Tibial nerve (tissue), 4 donors: ENCODE measurements around the gene BARD1. TPM values are rescaled to one million over a fixed set of nuclear protein-coding genes. Genes with fewer than 3 reads are reported as not detected.
"Not testable (repeated sequence)": the region's sequence is repeated elsewhere in the genome, so short reads cannot be mapped to it uniquely, and the experiment has no call there.

Experiments used
- DNase-seq, 2 donors: peaks; one replicate each; pipeline ENCODE4 v3.0.0-alpha.2; 2019; ENCODE audit warnings: low spot score in 2 of 2
- H3K27ac ChIP-seq, 4 donors: fragments of 200-600 bp; sonication (generic) in 3 of 4; one replicate each; pipeline ENCODE4 v1.5.1; 2017 to 2019; ENCODE audit warnings: mild to moderate bottlenecking in 1 of 4
- H3K27me3 ChIP-seq, 2 donors: fragments of 200-600 bp; sonication (generic) in 1 of 2; one replicate each; pipeline versions ENCODE4 v1.5.1 to v1.6.0; 2017 to 2019
- H3K36me3 ChIP-seq, 3 donors: fragments of 200-600 bp; sonication (generic); one replicate each; pipeline ENCODE4 v1.5.1; 2018 to 2019
- H3K4me1 ChIP-seq, 4 donors: fragments of 200-600 bp; sonication (generic) in 3 of 4; one replicate each; pipeline ENCODE4 v1.5.1; 2017 to 2019
- H3K4me3 ChIP-seq, 4 donors: fragments of 200-600 bp; sonication (generic) in 3 of 4; one replicate each; pipeline ENCODE4 v1.5.1; 2017 to 2019; ENCODE audit warnings: mild to moderate bottlenecking in 1 of 4, moderate library complexity in 1 of 4
- H3K9me3 ChIP-seq, 4 donors: fragments of 200-600 bp; sonication (generic) in 3 of 4; one replicate each; pipeline ENCODE4 v1.5.1; 2017 to 2019
- EP300 ChIP-seq, 2 donors: sonication (generic); formaldehyde crosslinking; IDR thresholded peaks; one replicate each; pipeline ENCODE4 v1.6.1; 2017; ENCODE audit warnings: antibody characterized with exemption in 2 of 2, mild to moderate bottlenecking in 1 of 2
- POLR2A ChIP-seq, 2 donors: fragments of 450-650 bp; IDR thresholded peaks; one replicate each; pipeline ENCODE4 v1.6.1; 2017; ENCODE audit warnings: antibody characterized with exemption in 2 of 2, mild to moderate bottlenecking in 2 of 2, moderate library complexity in 2 of 2
- WGBS, 2 donors: methylation state at CpG; one replicate each; pipeline ENCODE4 v1.1.5; 2018; 5-methylcytosine and 5-hydroxymethylcytosine counted together
- total RNA-seq, 4 donors: library from RNA; depleted of rRNA; stranded (reverse); fragments of >200 nt; gene quantifications; one replicate each; pipeline ENCODE4 v1.1.0, GENCODE V29; 2016
- TF ChIP-seq, protein P1 (sequence below), 5 experiments: fragments of 200-600 bp in 3 of 5; fragments of 450-650 bp in 2 of 5; sonication (generic) in 3 of 5; IDR thresholded peaks; one replicate each; pipeline ENCODE4 v1.5.1; 2016 to 2019; ENCODE audit warnings: antibody characterized with exemption in 5 of 5, mild to moderate bottlenecking in 3 of 5, moderate library complexity in 2 of 5

BARD1 gene
- total RNA-seq, 4 donors from 2014 or later, result 11.1 to 16.0 (median 11.1) TPM

DNA sequence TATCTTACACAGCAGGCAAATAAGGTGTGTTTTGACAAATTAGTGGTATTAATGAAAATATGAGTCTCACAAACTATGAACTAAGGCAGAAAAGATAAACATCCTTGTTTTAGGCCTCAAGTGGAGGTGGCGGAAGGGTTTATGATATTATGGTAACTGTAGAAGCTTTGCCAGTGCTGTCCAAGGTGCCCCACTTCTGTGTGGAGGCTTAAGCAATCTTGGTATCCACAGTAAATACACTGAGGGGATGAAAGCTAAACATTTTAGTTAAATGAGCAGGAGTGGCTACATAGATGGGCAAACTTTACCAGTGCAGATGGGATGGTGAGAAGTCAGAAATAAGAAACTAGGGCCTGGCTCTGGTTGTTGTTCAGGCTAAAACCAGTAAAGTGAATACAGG, 84.7 kb downstream of the BARD1 start:
- Histone ChIP-seq H3K27ac (no peak overlapping the region), H3K36me3 (peaks cover 0 to 36% (median 0%) of the 10 kb centered on the region in 3 donors), H3K27me3 (no peaks in the 10 kb centered on the region), H3K4me3 (no peak overlapping the region), H3K9me3 (peaks cover 0 to 5% (median 0%) of the 10 kb centered on the region in 4 donors), H3K4me1 (no peaks in the 10 kb centered on the region)
- no peak for DNase-seq
- 94 to 97% methylated on average over 1 of the region's 1 CpG for WGBS, 2 donors
- TF ChIP-seq EP300 (IDR thresholded peaks at IDR 0.05), result no peak
- TF ChIP-seq POLR2A (IDR thresholded peaks at IDR 0.05), result no peak
- TF ChIP-seq, protein P1, sequence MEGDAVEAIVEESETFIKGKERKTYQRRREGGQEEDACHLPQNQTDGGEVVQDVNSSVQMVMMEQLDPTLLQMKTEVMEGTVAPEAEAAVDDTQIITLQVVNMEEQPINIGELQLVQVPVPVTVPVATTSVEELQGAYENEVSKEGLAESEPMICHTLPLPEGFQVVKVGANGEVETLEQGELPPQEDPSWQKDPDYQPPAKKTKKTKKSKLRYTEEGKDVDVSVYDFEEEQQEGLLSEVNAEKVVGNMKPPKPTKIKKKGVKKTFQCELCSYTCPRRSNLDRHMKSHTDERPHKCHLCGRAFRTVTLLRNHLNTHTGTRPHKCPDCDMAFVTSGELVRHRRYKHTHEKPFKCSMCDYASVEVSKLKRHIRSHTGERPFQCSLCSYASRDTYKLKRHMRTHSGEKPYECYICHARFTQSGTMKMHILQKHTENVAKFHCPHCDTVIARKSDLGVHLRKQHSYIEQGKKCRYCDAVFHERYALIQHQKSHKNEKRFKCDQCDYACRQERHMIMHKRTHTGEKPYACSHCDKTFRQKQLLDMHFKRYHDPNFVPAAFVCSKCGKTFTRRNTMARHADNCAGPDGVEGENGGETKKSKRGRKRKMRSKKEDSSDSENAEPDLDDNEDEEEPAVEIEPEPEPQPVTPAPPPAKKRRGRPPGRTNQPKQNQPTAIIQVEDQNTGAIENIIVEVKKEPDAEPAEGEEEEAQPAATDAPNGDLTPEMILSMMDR (IDR thresholded peaks at IDR 0.05), result no peak

DNA sequence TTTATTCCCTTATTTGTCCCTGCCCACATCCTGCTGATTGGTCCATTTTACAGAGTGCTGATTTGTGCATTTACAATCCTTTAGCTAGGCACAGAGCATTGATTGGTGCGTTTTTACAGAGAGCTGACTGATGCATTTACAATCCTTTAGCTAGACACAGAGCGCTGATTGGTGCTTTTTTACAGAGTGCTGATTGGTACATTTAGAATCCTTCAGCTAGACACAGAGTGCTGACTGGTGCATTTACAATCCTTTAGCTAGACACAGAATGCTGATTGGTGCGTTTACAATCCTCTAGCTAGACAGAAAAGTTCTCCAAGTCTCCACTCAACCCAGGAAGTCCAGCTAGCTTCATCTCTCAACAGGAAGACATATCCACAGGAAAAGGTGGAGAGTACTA, 91.6 kb downstream of the BARD1 start:
- not testable (repeated sequence) for H3K9me3 ChIP-seq, H3K27me3 ChIP-seq, H3K4me1 ChIP-seq, H3K27ac ChIP-seq, DNase-seq, H3K4me3 ChIP-seq
- 98 to 100% methylated on average over 3 of the region's 3 CpGs for WGBS, 2 donors
- H3K36me3 ChIP-seq, result peaks cover 0 to 21% (median 0%) of the 10 kb centered on the region in 3 donors

DNA sequence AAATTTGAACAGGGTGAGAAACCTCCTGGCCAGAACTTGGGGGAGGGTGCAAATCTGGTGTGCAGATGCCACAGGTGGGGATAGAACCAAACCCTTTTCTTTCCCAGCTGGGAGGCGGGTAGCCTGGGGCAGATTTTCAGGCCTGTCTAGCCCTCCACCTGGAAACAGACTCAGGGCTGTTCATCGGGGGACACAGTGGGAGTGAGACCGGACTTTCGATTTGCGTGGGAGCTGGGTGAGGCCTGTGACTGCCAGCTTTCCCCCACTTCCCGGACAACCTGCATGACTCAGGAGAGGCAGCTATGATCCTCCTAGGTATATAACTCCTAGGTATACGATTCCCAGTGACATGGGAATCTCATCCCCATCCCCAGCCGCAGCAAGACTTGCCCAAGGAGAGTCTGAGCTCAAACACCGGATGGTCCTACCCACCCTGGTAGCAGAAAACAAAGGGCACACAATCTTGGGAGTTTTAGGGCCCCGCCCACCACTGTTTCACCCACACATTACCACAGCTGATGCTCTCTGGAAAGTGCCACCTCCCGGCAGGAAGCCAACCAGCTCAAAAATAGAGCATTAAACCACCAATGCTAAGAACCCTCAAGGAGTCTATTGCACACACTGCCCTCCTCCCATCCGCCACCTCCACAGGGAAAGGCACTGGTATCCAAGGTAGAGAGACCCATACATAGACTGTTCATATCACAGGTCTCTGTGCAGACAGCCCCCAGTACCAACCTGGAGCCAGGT, 92.5 kb downstream of the BARD1 start:
- H3K36me3 ChIP-seq, result peaks cover 0 to 21% (median 0%) of the 10 kb centered on the region in 3 donors
- DNase-seq, result no peak
- no peak overlapping the region for H3K4me3 ChIP-seq
- TF ChIP-seq POLR2A (IDR thresholded peaks at IDR 0.05), result no peak
- TF ChIP-seq EP300 (IDR thresholded peaks at IDR 0.05), result no peak
- TF ChIP-seq, protein P1 (IDR thresholded peaks at IDR 0.05), result no peak
- WGBS, 2 donors, result 92 to 94% methylated on average over 12 of the region's 12 CpGs
- no peaks in the 10 kb centered on the region for H3K4me1 ChIP-seq
- peaks cover 0 to 4% (median 0%) of the 10 kb centered on the region in 4 donors for H3K9me3 ChIP-seq
- no peaks in the 10 kb centered on the region for H3K27me3 ChIP-seq
- no peak overlapping the region for H3K27ac ChIP-seq

DNA sequence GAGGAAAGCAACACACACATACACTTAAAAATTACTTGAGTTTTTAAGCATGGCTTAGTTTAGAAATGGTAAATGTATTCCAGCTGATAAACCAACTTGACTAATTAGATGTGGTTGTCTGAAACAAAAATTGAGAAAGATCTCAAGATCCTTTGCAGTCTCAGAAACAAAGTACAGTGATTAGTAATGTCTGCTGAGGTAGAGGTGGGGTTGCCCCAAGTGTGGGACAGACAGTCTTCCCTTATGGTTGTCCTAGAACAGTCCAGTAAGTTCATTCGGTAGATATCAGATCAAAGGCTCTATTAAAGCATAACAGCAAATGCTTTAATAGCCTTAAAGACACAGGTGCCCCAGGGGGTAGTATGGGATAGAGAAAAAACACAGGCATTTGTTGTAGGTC, 94.5 kb downstream of the BARD1 start:
- H3K4me1 ChIP-seq, result no peaks in the 10 kb centered on the region
- H3K9me3 ChIP-seq, result no peaks in the 10 kb centered on the region
- no peak for DNase-seq
- H3K27ac ChIP-seq, result no peak overlapping the region
- TF ChIP-seq POLR2A (IDR thresholded peaks at IDR 0.05), result no peak
- TF ChIP-seq, protein P1 (IDR thresholded peaks at IDR 0.05), result no peak
- no peak for TF ChIP-seq EP300 (IDR thresholded peaks at IDR 0.05)
- WGBS, 2 donors, result 0% methylated on average over 1 of the region's 1 CpG
- H3K36me3 ChIP-seq, result peaks cover 0 to 15% (median 0%) of the 10 kb centered on the region in 3 donors
- H3K4me3 ChIP-seq, result no peak overlapping the region
- H3K27me3 ChIP-seq, result no peaks in the 10 kb centered on the region

DNA sequence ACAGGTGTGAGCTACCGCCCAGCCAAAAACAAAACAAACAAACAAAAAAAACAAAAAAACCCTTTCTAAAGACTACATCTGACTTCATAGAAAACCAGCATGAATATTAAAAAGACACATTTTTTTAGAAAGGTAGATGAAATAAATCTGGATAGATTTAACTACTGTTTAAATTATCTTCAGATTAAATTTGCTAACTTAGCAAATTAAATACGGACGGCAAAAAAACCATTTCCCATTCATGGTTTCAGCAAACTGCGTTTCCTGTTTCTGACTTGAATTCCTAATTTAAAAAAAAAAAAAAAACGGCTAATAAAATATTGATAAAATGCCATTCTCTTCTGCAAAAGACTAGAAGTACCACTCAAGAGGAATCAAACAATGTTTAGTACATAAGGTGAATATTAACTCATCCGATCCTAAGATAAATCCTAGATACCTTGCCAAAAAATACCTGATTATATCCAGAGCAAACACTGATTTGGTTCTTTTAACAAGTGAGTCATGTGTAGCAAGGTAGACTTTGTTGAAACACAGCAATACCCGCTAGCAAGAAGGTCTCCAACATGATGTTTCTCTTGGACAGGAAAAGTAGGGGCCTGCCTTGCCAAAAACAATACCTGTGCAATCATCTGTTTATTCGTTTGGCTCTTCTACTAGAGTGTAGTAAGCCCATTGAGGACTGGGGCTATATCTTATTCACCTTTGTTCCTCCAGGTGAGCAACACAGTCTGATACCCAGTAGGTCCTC, 96.2 kb downstream of the BARD1 start:
- H3K27ac ChIP-seq, result no peak overlapping the region
- H3K9me3 ChIP-seq, result no peaks in the 10 kb centered on the region
- TF ChIP-seq, protein P1 (IDR thresholded peaks at IDR 0.05), result no peak
- no peak for TF ChIP-seq EP300 (IDR thresholded peaks at IDR 0.05)
- 63% methylated on average over 8 of the region's 8 CpGs for WGBS, 2 donors
- no peak overlapping the region for H3K4me3 ChIP-seq
- peaks cover 0 to 15% (median 0%) of the 10 kb centered on the region in 3 donors for H3K36me3 ChIP-seq
- H3K27me3 ChIP-seq, result no peaks in the 10 kb centered on the region
- no peaks in the 10 kb centered on the region for H3K4me1 ChIP-seq
- no peak for DNase-seq
